Fibroblast of skin of right biceps (primary cell): Measurements from ENCODE around the gene CREBZF.
A peak's percentile ranks its signal among the peaks of the same experiment; 100 is the strongest.

Experiments
- DNase-seq: peaks from one replicate; pipeline ENCODE4 v3.0.0-alpha.2; 2013

CREBZF gene

GRCh38 chr11:85664615-85665481, at the start of gene CREBZF:
Gene CREBZF, minus strand, starts transcription at chr11:85665129. Its CDS starts 254 bp downstream, at chr11:85664875.
- peak; percentile 96 for DNase-seq

GRCh38 chr11:85712953-85713352, 48.0 kb upstream of the CREBZF start:
- no peak for DNase-seq

- peak; percentile 23 for DNase-seq
These were observed 46.0 kb upstream of the CREBZF start for GRCh38 chr11:85710917-85711316.

- DNase-seq = no peak
These were observed 45.2 kb upstream of the CREBZF start for GRCh38 chr11:85709941-85710702.

- peak; percentile 50 for DNase-seq
These were observed 40.9 kb upstream of the CREBZF start for GRCh38 chr11:85705800-85706199.

- no peak for DNase-seq
These were observed 40.0 kb upstream of the CREBZF start for GRCh38 chr11:85704967-85705366.

- no peak for DNase-seq
These were observed 35.2 kb upstream of the CREBZF start for GRCh38 chr11:85699957-85700741.

- DNase-seq = peak; percentile 42
These were observed 33.3 kb upstream of the CREBZF start for GRCh38 chr11:85698195-85698594.

- DNase-seq = no peak
These were observed 32.8 kb upstream of the CREBZF start for GRCh38 chr11:85697747-85698146.

GRCh38 chr11:85695546-85695945, 30.6 kb upstream of the CREBZF start:
- peak; percentile 64 for DNase-seq

- peak; percentile 63 for DNase-seq
These were observed 29.6 kb upstream of the CREBZF start for GRCh38 chr11:85694385-85694980.

GRCh38 chr11:85685820-85686459, 21.0 kb upstream of the CREBZF start, which contains the start of gene CCDC89:
Gene CCDC89, minus strand, starts transcription at chr11:85686195. Its CDS starts 65 bp downstream, at chr11:85686130.
- peak; percentile 83 for DNase-seq

GRCh38 chr11:85685125-85685819, 20.3 kb upstream of the CREBZF start:
- DNase-seq = no peak

GRCh38 chr11:85682330-85683305, 17.7 kb upstream of the CREBZF start:
- DNase-seq = peak; percentile 58

GRCh38 chr11:85680897-85681296, 16.0 kb upstream of the CREBZF start:
- DNase-seq = no peak

GRCh38 chr11:85679576-85679975, 14.6 kb upstream of the CREBZF start:
- DNase-seq = no peak

GRCh38 chr11:85673393-85673792, 8.5 kb upstream of the CREBZF start:
- DNase-seq = peak; percentile 75

- peak; percentile 88 for DNase-seq
These were observed 7.4 kb upstream of the CREBZF start for GRCh38 chr11:85672105-85672902.
